H1 (cell line): ENCODE results near the gene GAB2. TPM values are rescaled to one million over a fixed set of nuclear protein-coding genes. Genes with fewer than 3 reads are reported as not detected.

Source experiments
- KDM4A ChIP-seq: IDR thresholded peaks from one replicate; pipeline ENCODE4 v1.7.1; 2012; ENCODE audit warnings: low read depth, mild to moderate bottlenecking, moderate library complexity, low read length, inconsistent platforms; ENCODE audit not compliant: severe bottlenecking
- POLR2A ChIP-seq, 2 experiments: IDR thresholded peaks; 1 replicate in 1 of 2; 2 replicates in 1 of 2; pipeline ENCODE4 v1.6.1; 2011; ENCODE audit warnings: low read depth in 2 of 2, low read length in 2 of 2, mild to moderate bottlenecking in 2 of 2; ENCODE audit errors: control extremely low read depth in 1 of 2
- polyA plus RNA-seq, 7 experiments: library from polyadenylated mRNA; depleted of rRNA in 3 of 7; stranded (reverse) in 5 of 7; unstranded in 2 of 7; fragments of >200 nt in 5 of 7; fragments of 200-250 nt in 2 of 7; gene quantifications; 1 replicate in 5 of 7; 2 replicates in 1 of 7; 4 replicates in 1 of 7; pipeline versions ENCODE4 v1.2.1 to v1.2.3, GENCODE V29; 2011 to 2013; ENCODE audit warnings: missing spikeins in 2 of 7, mixed read lengths in 2 of 7
- total RNA-seq: library from RNA; stranded (reverse); fragmentation: NEBNext Ultra II Directional; extraction: Animal tissue kit (Norgen Biotek cat#: 25700); gene quantifications from 2 replicates; pipeline ENCODE4 v1.2.1, GENCODE V29; 2021
- TF ChIP-seq, protein P1 (sequence below), 3 experiments: IDR thresholded peaks; 1 replicate in 2 of 3; 2 replicates in 1 of 3; pipeline versions ENCODE4 v1.5.1 to v1.6.1; 2011; ENCODE audit warnings: low read length in 3 of 3, mild to moderate bottlenecking in 3 of 3, inconsistent platforms in 2 of 3, low read depth in 1 of 3, moderate library complexity in 1 of 3; ENCODE audit not compliant: insufficient read depth in 1 of 3; ENCODE audit errors: control extremely low read depth in 1 of 3

Gene GAB2
- total and polyA plus RNA-seq, 2 of the 8 experiments (the other 6 are each of a cell fraction or from before 2014, with no cell fraction given), result 6.3 to 14.0 TPM

DNA sequence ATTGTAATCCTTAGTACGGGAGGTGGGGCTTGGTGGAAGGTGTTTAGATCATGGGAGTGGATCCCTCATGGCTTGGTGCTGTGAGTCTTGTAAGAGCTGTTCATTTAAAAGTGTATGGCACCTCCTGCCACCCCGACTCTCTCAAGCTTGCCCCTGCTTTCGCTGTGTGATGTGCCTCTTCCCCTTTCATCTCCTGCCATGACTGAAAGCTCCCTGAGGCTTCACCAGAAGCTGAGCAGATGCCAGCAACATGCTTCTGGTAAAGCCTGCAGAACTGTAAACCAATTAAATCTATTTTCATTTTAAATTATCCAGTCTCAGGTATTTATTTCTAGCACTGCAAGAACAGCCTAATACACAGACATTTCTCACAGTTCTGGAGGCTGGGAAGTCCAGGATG, 40.8 kb downstream of the GAB2 start (continued):
- TF ChIP-seq, protein P1, sequence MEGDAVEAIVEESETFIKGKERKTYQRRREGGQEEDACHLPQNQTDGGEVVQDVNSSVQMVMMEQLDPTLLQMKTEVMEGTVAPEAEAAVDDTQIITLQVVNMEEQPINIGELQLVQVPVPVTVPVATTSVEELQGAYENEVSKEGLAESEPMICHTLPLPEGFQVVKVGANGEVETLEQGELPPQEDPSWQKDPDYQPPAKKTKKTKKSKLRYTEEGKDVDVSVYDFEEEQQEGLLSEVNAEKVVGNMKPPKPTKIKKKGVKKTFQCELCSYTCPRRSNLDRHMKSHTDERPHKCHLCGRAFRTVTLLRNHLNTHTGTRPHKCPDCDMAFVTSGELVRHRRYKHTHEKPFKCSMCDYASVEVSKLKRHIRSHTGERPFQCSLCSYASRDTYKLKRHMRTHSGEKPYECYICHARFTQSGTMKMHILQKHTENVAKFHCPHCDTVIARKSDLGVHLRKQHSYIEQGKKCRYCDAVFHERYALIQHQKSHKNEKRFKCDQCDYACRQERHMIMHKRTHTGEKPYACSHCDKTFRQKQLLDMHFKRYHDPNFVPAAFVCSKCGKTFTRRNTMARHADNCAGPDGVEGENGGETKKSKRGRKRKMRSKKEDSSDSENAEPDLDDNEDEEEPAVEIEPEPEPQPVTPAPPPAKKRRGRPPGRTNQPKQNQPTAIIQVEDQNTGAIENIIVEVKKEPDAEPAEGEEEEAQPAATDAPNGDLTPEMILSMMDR (IDR thresholded peaks at IDR 0.05; ENCODE audit: control extremely low read depth in 1 of 3, insufficient read depth in 1 of 3, low read depth in 1 of 3, low read length in 3 of 3), result no peak
- TF ChIP-seq KDM4A (no peak), POLR2A (IDR thresholded peaks at IDR 0.05; ENCODE audit: control extremely low read depth in 1 of 2, low read depth in 2 of 2, low read length in 2 of 2) (no peak)
